Measurements from ENCODE around the gene IL11. TPM values are rescaled to one million over a fixed set of nuclear protein-coding genes. Genes with fewer than 3 reads are reported as not detected.

Gene IL11
- total and polyA plus RNA-seq, 2 of the 13 experiments (the other 11 are each of a cell fraction or from before 2014, with no cell fraction given), result 2.5 to 2.9 TPM

GRCh38 chr19:55407800-55408532 lies 37.7 kb upstream of the IL11 start (continued):
- TF ChIP-seq TBL1XR1 (IDR thresholded peaks at IDR 0.05; ENCODE audit: borderline replicate concordance, low read length, partially characterized antibody), result no peak
- TF ChIP-seq, protein P1, sequence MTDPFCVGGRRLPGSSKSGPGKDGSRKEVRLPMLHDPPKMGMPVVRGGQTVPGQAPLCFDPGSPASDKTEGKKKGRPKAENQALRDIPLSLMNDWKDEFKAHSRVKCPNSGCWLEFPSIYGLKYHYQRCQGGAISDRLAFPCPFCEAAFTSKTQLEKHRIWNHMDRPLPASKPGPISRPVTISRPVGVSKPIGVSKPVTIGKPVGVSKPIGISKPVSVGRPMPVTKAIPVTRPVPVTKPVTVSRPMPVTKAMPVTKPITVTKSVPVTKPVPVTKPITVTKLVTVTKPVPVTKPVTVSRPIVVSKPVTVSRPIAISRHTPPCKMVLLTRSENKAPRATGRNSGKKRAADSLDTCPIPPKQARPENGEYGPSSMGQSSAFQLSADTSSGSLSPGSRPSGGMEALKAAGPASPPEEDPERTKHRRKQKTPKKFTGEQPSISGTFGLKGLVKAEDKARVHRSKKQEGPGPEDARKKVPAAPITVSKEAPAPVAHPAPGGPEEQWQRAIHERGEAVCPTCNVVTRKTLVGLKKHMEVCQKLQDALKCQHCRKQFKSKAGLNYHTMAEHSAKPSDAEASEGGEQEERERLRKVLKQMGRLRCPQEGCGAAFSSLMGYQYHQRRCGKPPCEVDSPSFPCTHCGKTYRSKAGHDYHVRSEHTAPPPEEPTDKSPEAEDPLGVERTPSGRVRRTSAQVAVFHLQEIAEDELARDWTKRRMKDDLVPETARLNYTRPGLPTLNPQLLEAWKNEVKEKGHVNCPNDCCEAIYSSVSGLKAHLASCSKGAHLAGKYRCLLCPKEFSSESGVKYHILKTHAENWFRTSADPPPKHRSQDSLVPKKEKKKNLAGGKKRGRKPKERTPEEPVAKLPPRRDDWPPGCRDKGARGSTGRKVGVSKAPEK (CRISPR knock-in tag; IDR thresholded peaks at IDR 0.05; ENCODE audit: borderline replicate concordance), result no peak
- 0 out of 2 replicates have a peak, but pooled peaks have one; percentile 10 for TF ChIP-seq THAP8 (CRISPR knock-in tag; IDR thresholded peaks at IDR 0.05; ENCODE audit: borderline replicate concordance)
- TF ChIP-seq MED8 (CRISPR knock-in tag; IDR thresholded peaks at IDR 0.05; ENCODE audit: insufficient replicate concordance), result peak; percentile 76
- no peak for TF ChIP-seq ZNF746 (CRISPR knock-in tag; IDR thresholded peaks at IDR 0.05)
- TF ChIP-seq ZNF382 (CRISPR knock-in tag; IDR thresholded peaks at IDR 0.05; ENCODE audit: borderline replicate concordance), result no peak
- TF ChIP-seq, protein P2, sequence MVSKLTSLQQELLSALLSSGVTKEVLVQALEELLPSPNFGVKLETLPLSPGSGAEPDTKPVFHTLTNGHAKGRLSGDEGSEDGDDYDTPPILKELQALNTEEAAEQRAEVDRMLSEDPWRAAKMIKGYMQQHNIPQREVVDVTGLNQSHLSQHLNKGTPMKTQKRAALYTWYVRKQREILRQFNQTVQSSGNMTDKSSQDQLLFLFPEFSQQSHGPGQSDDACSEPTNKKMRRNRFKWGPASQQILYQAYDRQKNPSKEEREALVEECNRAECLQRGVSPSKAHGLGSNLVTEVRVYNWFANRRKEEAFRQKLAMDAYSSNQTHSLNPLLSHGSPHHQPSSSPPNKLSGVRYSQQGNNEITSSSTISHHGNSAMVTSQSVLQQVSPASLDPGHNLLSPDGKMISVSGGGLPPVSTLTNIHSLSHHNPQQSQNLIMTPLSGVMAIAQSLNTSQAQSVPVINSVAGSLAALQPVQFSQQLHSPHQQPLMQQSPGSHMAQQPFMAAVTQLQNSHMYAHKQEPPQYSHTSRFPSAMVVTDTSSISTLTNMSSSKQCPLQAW (CRISPR knock-in tag; IDR thresholded peaks at IDR 0.05), result peak; percentile 63; the same call in 1 of the 2 replicates
- peak; percentile 29; the same call in 1 of the 2 replicates for TF ChIP-seq ZFP90 (CRISPR knock-in tag; IDR thresholded peaks at IDR 0.05; ENCODE audit: borderline replicate concordance)
- no peak for TF ChIP-seq CCAR2 (optimal IDR thresholded peaks at IDR 0.05; ENCODE audit: low read depth, low read length)
- peak; percentile 36; the same call in 1 of the 2 replicates for TF ChIP-seq RAD51 (IDR thresholded peaks at IDR 0.05; ENCODE audit: borderline replicate concordance)
- no peak for TF ChIP-seq ZFP41 (CRISPR knock-in tag; IDR thresholded peaks at IDR 0.05; ENCODE audit: borderline replicate concordance)
- peak; percentile 47; the same call in 1 of the 2 replicates for TF ChIP-seq YEATS4 (CRISPR knock-in tag; IDR thresholded peaks at IDR 0.05; ENCODE audit: borderline replicate concordance)
- TF ChIP-seq ERF (CRISPR knock-in tag; IDR thresholded peaks at IDR 0.05), result peak; percentile 69; the same call in 1 of the 2 replicates
- peak; percentile 71 for TF ChIP-seq DZIP1 (CRISPR knock-in tag; IDR thresholded peaks at IDR 0.05)
- TF ChIP-seq SYNCRIP (IDR thresholded peaks at IDR 0.05; ENCODE audit: insufficient read depth, low read depth, low read length), result no peak
- TF ChIP-seq, protein P3, sequence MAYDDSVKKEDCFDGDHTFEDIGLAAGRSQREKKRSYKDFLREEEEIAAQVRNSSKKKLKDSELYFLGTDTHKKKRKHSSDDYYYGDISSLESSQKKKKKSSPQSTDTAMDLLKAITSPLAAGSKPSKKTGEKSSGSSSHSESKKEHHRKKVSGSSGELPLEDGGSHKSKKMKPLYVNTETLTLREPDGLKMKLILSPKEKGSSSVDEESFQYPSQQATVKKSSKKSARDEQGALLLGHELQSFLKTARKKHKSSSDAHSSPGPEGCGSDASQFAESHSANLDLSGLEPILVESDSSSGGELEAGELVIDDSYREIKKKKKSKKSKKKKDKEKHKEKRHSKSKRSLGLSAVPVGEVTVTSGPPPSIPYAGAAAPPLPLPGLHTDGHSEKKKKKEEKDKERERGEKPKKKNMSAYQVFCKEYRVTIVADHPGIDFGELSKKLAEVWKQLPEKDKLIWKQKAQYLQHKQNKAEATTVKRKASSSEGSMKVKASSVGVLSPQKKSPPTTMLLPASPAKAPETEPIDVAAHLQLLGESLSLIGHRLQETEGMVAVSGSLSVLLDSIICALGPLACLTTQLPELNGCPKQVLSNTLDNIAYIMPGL (CRISPR knock-in tag; IDR thresholded peaks at IDR 0.05; ENCODE audit: borderline replicate concordance in 1 of 2, low read depth in 1 of 2), result peak in 1 of 2 experiments; percentile 62; a peak in 1 of 4 replicates
- TF ChIP-seq ATF7-NPFF (CRISPR knock-in tag; IDR thresholded peaks at IDR 0.05; ENCODE audit: low read depth), result peak; percentile 83; the same call in 1 of the 2 replicates
